H1 (cell line): Measurements from ENCODE around the gene RETREG3. TPM values are rescaled to one million over a fixed set of nuclear protein-coding genes. Genes with fewer than 3 reads are reported as not detected.

ENCODE experiments used
- CTCF ChIA-PET: fragments of 300-600 bp; sonication (Branson Sonifier 250); formaldehyde crosslinking; loops from one replicate; lab custom pipeline; 2021; ENCODE audit not compliant: partially characterized antibody; lab: Charles Lee
- POLR2A ChIA-PET: fragments of 300-600 bp; sonication (Branson Sonifier 250); formaldehyde crosslinking; loops from one replicate; lab custom pipeline; 2021; ENCODE audit warnings: inconsistent platforms; ENCODE audit not compliant: partially characterized antibody; lab: Charles Lee
- DNase-seq, 2 experiments: peaks; one replicate each; pipeline versions ENCODE4 v3.0.0 to v3.0.0-alpha.2; 2010 to 2022; ENCODE audit warnings: low spot score in 2 of 2, low read depth in 1 of 2, mixed read lengths in 1 of 2
- FAIRE-seq: peaks from 2 replicates; lab custom pipeline; 2011; peaks lifted over from hg19 to GRCh38; lab: Jason Lieb, UNC
- H2AFZ ChIP-seq: 2 replicates; pipeline ENCODE4 v1.8.1; 2012; ENCODE audit warnings: low read length, inconsistent platforms
- H2AK5ac ChIP-seq: 2 replicates; pipeline ENCODE4 v1.6.1; 2013; ENCODE audit warnings: low read depth, low read length
- H2BK120ac ChIP-seq: replicated peaks from 2 replicates; pipeline ENCODE3; 2013; ENCODE audit warnings: low read depth, low read length, inconsistent platforms
- H2BK12ac ChIP-seq: 2 replicates; pipeline ENCODE4 v1.6.1; 2013; ENCODE audit warnings: low read depth, low read length
- H2BK15ac ChIP-seq: 2 replicates; pipeline ENCODE4 v1.6.1; 2013; ENCODE audit warnings: low read length
- H2BK20ac ChIP-seq: 2 replicates; pipeline ENCODE4 v1.6.1; 2013; ENCODE audit warnings: low read length
- H2BK5ac ChIP-seq: 2 replicates; pipeline ENCODE4 v1.6.1; 2013; ENCODE audit warnings: low read depth, low read length
- H3K14ac ChIP-seq: 2 replicates; pipeline ENCODE4 v1.6.1; 2013; ENCODE audit warnings: inconsistent platforms; ENCODE audit not compliant: insufficient read length
- H3K18ac ChIP-seq: 2 replicates; pipeline ENCODE4 v1.6.1; 2013; ENCODE audit warnings: low read length; ENCODE audit errors: extremely low read depth
- H3K23ac ChIP-seq: 2 replicates; pipeline ENCODE4 v1.6.1; 2013; ENCODE audit warnings: inconsistent platforms; ENCODE audit not compliant: insufficient read length
- H3K23me2 ChIP-seq: 2 replicates; pipeline ENCODE4 v1.6.1; 2013; ENCODE audit warnings: low read depth, low read length
- H3K27ac ChIP-seq: 2 replicates; pipeline ENCODE4 v1.6.1; 2011; ENCODE audit warnings: low read depth, low read length, inconsistent platforms
- H3K27me3 ChIP-seq, 4 experiments: replicated peaks in 1 of 4; 1 replicate in 1 of 4; 2 replicates in 3 of 4; pipeline versions ENCODE4 v1.6.1 to v1.8.1; 2011 to 2013; ENCODE audit warnings: low read length in 3 of 4, mild to moderate bottlenecking in 3 of 4, inconsistent platforms in 2 of 4, mixed read lengths in 2 of 4, moderate library complexity in 1 of 4; ENCODE audit not compliant: control insufficient read depth in 3 of 4, insufficient read depth in 3 of 4; ENCODE audit errors: extremely low read depth in 1 of 4
- H3K36me3 ChIP-seq, 4 experiments: 2 replicates each; pipeline versions ENCODE4 v1.6.1 to v1.8.1; 2011 to 2013; ENCODE audit warnings: mild to moderate bottlenecking in 4 of 4, low read length in 3 of 4, moderate library complexity in 2 of 4, control low read depth in 1 of 4, inconsistent platforms in 1 of 4; ENCODE audit not compliant: insufficient read depth in 4 of 4, control insufficient read depth in 2 of 4
- H3K4ac ChIP-seq: replicated peaks from 2 replicates; pipeline ENCODE3; 2013; ENCODE audit warnings: low read length, low read depth, mixed read lengths, inconsistent platforms; ENCODE audit not compliant: insufficient read length
- H3K4me1 ChIP-seq, 4 experiments: replicated peaks in 1 of 4; 1 replicate in 1 of 4; 2 replicates in 3 of 4; pipeline versions ENCODE4 v1.6.1 to v1.8.1; 2011 to 2013; ENCODE audit warnings: low read length in 3 of 4, inconsistent platforms in 2 of 4, mixed read lengths in 1 of 4; ENCODE audit not compliant: insufficient read depth in 4 of 4, control insufficient read depth in 3 of 4
- H3K4me2 ChIP-seq, 2 experiments: 2 replicates each; pipeline versions ENCODE4 v1.6.1 to v1.8.1; 2011 to 2013; ENCODE audit warnings: low read depth in 2 of 2, low read length in 2 of 2, control low read depth in 1 of 2, inconsistent platforms in 1 of 2, mild to moderate bottlenecking in 1 of 2; ENCODE audit not compliant: insufficient read depth in 1 of 2
- H3K4me3 ChIP-seq, 4 experiments: fragments of 200-600, 300-600 bp in 1 of 4; sonication (generic), shearing (Covaris generic), sonication (Bioruptor Twin) in 1 of 4; 2 replicates each; pipeline versions ENCODE4 v1.5.1 to v1.8.1; 2011 to 2016; ENCODE audit warnings: low read length in 4 of 4, low read depth in 3 of 4, control low read depth in 2 of 4, inconsistent platforms in 2 of 4, mild to moderate bottlenecking in 2 of 4, mixed read lengths in 1 of 4, moderate library complexity in 1 of 4; ENCODE audit not compliant: insufficient read depth in 2 of 4; ENCODE audit errors: extremely low read depth in 1 of 4
- H3K56ac ChIP-seq: replicated peaks from 2 replicates; pipeline ENCODE3; 2013; ENCODE audit warnings: low read depth, mild to moderate bottlenecking, mixed read lengths, low read length, inconsistent platforms; ENCODE audit not compliant: insufficient read length
- H3K79me1 ChIP-seq: 2 replicates; pipeline ENCODE4 v1.6.1; 2013; ENCODE audit warnings: low read depth, low read length, control low read depth
- H3K79me2 ChIP-seq, 2 experiments: 2 replicates each; pipeline versions ENCODE4 v1.6.1 to v1.8.1; 2012 to 2013; ENCODE audit warnings: low read length in 2 of 2, mild to moderate bottlenecking in 2 of 2, inconsistent platforms in 1 of 2; ENCODE audit not compliant: insufficient read depth in 2 of 2, control insufficient read depth in 1 of 2
- H3K9ac ChIP-seq, 4 experiments: replicated peaks in 1 of 4; 1 replicate in 1 of 4; 2 replicates in 3 of 4; pipeline versions ENCODE4 v1.6.1 to v1.8.1; 2011 to 2013; ENCODE audit warnings: low read depth in 3 of 4, low read length in 3 of 4, control low read depth in 2 of 4, mild to moderate bottlenecking in 2 of 4, moderate library complexity in 2 of 4, inconsistent platforms in 1 of 4; ENCODE audit errors: extremely low read depth in 1 of 4
- H3K9me3 ChIP-seq, 2 experiments: 2 replicates each; pipeline versions ENCODE4 v1.6.1 to v1.8.1; 2012 to 2013; ENCODE audit warnings: mild to moderate bottlenecking in 2 of 2, moderate library complexity in 2 of 2, control low read depth in 1 of 2, inconsistent platforms in 1 of 2, low read depth in 1 of 2, low read length in 1 of 2, mixed read lengths in 1 of 2; ENCODE audit not compliant: insufficient read depth in 2 of 2
- H4K20me1 ChIP-seq, 2 experiments: replicated peaks in 1 of 2; 2 replicates each; pipeline versions ENCODE3 to v1.8.1; 2011 to 2013; ENCODE audit warnings: inconsistent platforms in 2 of 2, low read length in 2 of 2, mild to moderate bottlenecking in 1 of 2; ENCODE audit not compliant: insufficient read depth in 2 of 2, control insufficient read depth in 1 of 2
- H4K5ac ChIP-seq: 2 replicates; pipeline ENCODE4 v1.6.1; 2013; ENCODE audit warnings: low read length, low read depth, mixed read lengths, inconsistent platforms; ENCODE audit not compliant: insufficient read length
- H4K8ac ChIP-seq: 2 replicates; pipeline ENCODE4 v1.8.0; 2013; ENCODE audit warnings: mild to moderate bottlenecking, moderate library complexity, low read length, inconsistent platforms; ENCODE audit not compliant: insufficient read depth; ENCODE audit errors: extremely low read depth
- H4K91ac ChIP-seq: replicated peaks from 2 replicates; pipeline ENCODE3; 2013; ENCODE audit warnings: low read length, mixed read lengths, inconsistent platforms; ENCODE audit not compliant: insufficient read length
- CHD2 ChIP-seq: IDR thresholded peaks from 2 replicates; pipeline ENCODE4 v1.6.1; 2012; ENCODE audit warnings: low read length, improper control_type of control experiment
- EZH2 ChIP-seq: fragments of 200-600 bp; sonication (generic); IDR thresholded peaks from 2 replicates; pipeline ENCODE4 v1.7.1; 2012; ENCODE audit warnings: low read depth, mild to moderate bottlenecking, moderate library complexity, low read length, inconsistent platforms; ENCODE audit not compliant: severe bottlenecking
- GABPA ChIP-seq: IDR thresholded peaks from 2 replicates; pipeline ENCODE4 v1.6.1; 2011; ENCODE audit warnings: mild to moderate bottlenecking, low read length, moderate library complexity, borderline replicate concordance; ENCODE audit not compliant: insufficient read depth
- GTF2F1 ChIP-seq: IDR thresholded peaks from 2 replicates; pipeline ENCODE4 v1.6.1; 2012; ENCODE audit warnings: low read depth, low read length, improper control_type of control experiment, borderline replicate concordance
- JUN ChIP-seq: IDR thresholded peaks from 2 replicates; pipeline ENCODE4 v1.6.1; 2011; ENCODE audit warnings: low read depth, mild to moderate bottlenecking, improper control_type of control experiment, low read length
- KDM1A ChIP-seq: fragments of 200-600, 300-600 bp; sonication (generic); IDR thresholded peaks from 2 replicates; pipeline ENCODE4 v1.7.1; 2016; ENCODE audit warnings: mild to moderate bottlenecking, low read length, borderline replicate concordance
- PHF8 ChIP-seq: fragments of 200-600 bp; sonication (generic); conservative IDR thresholded peaks from 2 replicates; pipeline ENCODE4 v1.7.1; 2012; ENCODE audit warnings: low read depth, mild to moderate bottlenecking, inconsistent platforms, low read length, moderate library complexity
- POLR2A ChIP-seq, 2 experiments: IDR thresholded peaks; 1 replicate in 1 of 2; 2 replicates in 1 of 2; pipeline ENCODE4 v1.6.1; 2011; ENCODE audit warnings: low read depth in 2 of 2, low read length in 2 of 2, mild to moderate bottlenecking in 2 of 2; ENCODE audit errors: control extremely low read depth in 1 of 2
- POLR2AphosphoS5 ChIP-seq: IDR thresholded peaks from 2 replicates; pipeline ENCODE4 v1.6.1; 2011; ENCODE audit warnings: low read depth, low read length
- RBBP5 ChIP-seq: IDR thresholded peaks from 2 replicates; pipeline ENCODE4 v1.7.1; 2012; ENCODE audit warnings: low read depth, mild to moderate bottlenecking, inconsistent platforms, low read length, moderate library complexity, borderline replicate concordance
- RXRA ChIP-seq: IDR thresholded peaks from 2 replicates; pipeline ENCODE4 v1.6.1; 2011; ENCODE audit warnings: low read depth, mild to moderate bottlenecking, low read length, moderate library complexity; ENCODE audit not compliant: insufficient read depth
- SIN3A ChIP-seq, 2 experiments: IDR thresholded peaks in 1 of 2; conservative IDR thresholded peaks in 1 of 2; 2 replicates each; pipeline ENCODE4 v1.6.1; 2011 to 2012; ENCODE audit warnings: low read length in 2 of 2, improper control_type of control experiment in 1 of 2, low read depth in 1 of 2, mild to moderate bottlenecking in 1 of 2
- SIRT6 ChIP-seq: IDR thresholded peaks from one replicate; pipeline ENCODE4 v1.7.1; 2012; ENCODE audit warnings: low read length, inconsistent platforms
- SIX5 ChIP-seq: IDR thresholded peaks from 2 replicates; pipeline ENCODE4 v1.6.1; 2011; ENCODE audit warnings: mild to moderate bottlenecking, low read depth, low read length
- TAF1 ChIP-seq: IDR thresholded peaks from 2 replicates; pipeline ENCODE4 v1.6.1; 2011; ENCODE audit warnings: mild to moderate bottlenecking, low read depth, low read length
- WGBS, 2 experiments: shearing (Covaris generic) in 1 of 2; methylation state at CpG; one replicate each; pipeline versions ENCODE4 v1.1.6 to v1.1.7; 2013 to 2015; ENCODE audit warnings: low lambda C conversion rate in 2 of 2, mixed read lengths in 2 of 2, inconsistent platforms in 1 of 2, low coverage in 1 of 2, missing lambda C conversion rate in 1 of 2; ENCODE audit not compliant: insufficient replicate concordance in 2 of 2, insufficient coverage in 1 of 2, insufficient read length in 1 of 2; ENCODE audit errors: extremely low coverage in 1 of 2, missing lambda C conversion rate in 1 of 2; 5-methylcytosine and 5-hydroxymethylcytosine counted together
- polyA plus RNA-seq, 7 experiments: library from polyadenylated mRNA; depleted of rRNA in 3 of 7; stranded (reverse) in 5 of 7; unstranded in 2 of 7; fragments of >200 nt in 5 of 7; fragments of 200-250 nt in 2 of 7; gene quantifications; 1 replicate in 5 of 7; 2 replicates in 1 of 7; 4 replicates in 1 of 7; pipeline versions ENCODE4 v1.2.1 to v1.2.3, GENCODE V29; 2011 to 2013; ENCODE audit warnings: missing spikeins in 2 of 7, mixed read lengths in 2 of 7
- total RNA-seq: library from RNA; stranded (reverse); fragmentation: NEBNext Ultra II Directional; extraction: Animal tissue kit (Norgen Biotek cat#: 25700); gene quantifications from 2 replicates; pipeline ENCODE4 v1.2.1, GENCODE V29; 2021

The RETREG3 gene
- total and polyA plus RNA-seq, 2 of the 8 experiments (the other 6 are each of a cell fraction or from before 2014, with no cell fraction given), result 23.7 to 42.6 TPM

GRCh38 chr17:42623271-42623670 is 14.1 kb upstream of the RETREG3 start:
- H3K36me3 ChIP-seq, result no peaks in the 10 kb centered on the region
- H3K4me3 ChIP-seq, result no peak overlapping the region
- H3K27ac ChIP-seq, result no peak overlapping the region
- 71% methylated on average over 2 of the region's 2 CpGs; no CpG with 5 or more reads in 1 of the 2 experiments for WGBS, 2 experiments
- no peak overlapping the region for H3K23ac ChIP-seq
- H4K5ac ChIP-seq, result no peak overlapping the region
- H3K4ac ChIP-seq, result no peak overlapping the region
- H3K18ac ChIP-seq, result no peak overlapping the region
- no peak overlapping the region for H3K14ac ChIP-seq
- no peak overlapping the region for H2AK5ac ChIP-seq
- TF ChIP-seq EZH2 (no peak), RXRA (no peak), SIN3A (conservative IDR thresholded peaks at IDR 0.05 in 1 of 2, IDR thresholded peaks at IDR 0.05 in 1 of 2; ENCODE audit: low read depth in 1 of 2, low read length in 2 of 2) (no peak), POLR2AphosphoS5 (no peak), SIRT6 (no peak), TAF1 (no peak), POLR2A (IDR thresholded peaks at IDR 0.05; ENCODE audit: control extremely low read depth in 1 of 2, low read depth in 2 of 2, low read length in 2 of 2) (no peak), JUN (no peak), GABPA (no peak), SIX5 (no peak), RBBP5 (no peak), CHD2 (no peak), GTF2F1 (no peak), KDM1A (no peak), PHF8 (no peak)
- TF ChIP-seq, all 59 proteins: peak for 0
- POLR2A ChIA-PET, result interaction anchor here (1.3 kb wide), 1 partner anchor 23 kb away, joined by 4 read pairs; no protein-coding TSS in a partner anchor
- H2AFZ ChIP-seq, result no peak overlapping the region
- H2BK120ac ChIP-seq, result no peak overlapping the region
- no peaks in the 10 kb centered on the region for H3K79me2 ChIP-seq
- H3K23me2 ChIP-seq, result no peaks in the 10 kb centered on the region
- FAIRE-seq (no peak), DNase-seq (no peak)
- no peak overlapping the region for H3K56ac ChIP-seq
- H2BK20ac ChIP-seq, result no peak overlapping the region
- no peaks in the 10 kb centered on the region for H3K27me3 ChIP-seq
- H3K4me1 ChIP-seq, result peaks cover 0 to 4% (median 2%) of the 10 kb centered on the region in 4 experiments; a peak in 3 of 7 replicates
- H3K9me3 ChIP-seq, result no peaks in the 10 kb centered on the region
- H2BK12ac ChIP-seq, result no peak overlapping the region
- no peak overlapping the region for H4K91ac ChIP-seq
- CTCF ChIA-PET, result interaction anchor here (0.6 to 1.5 kb wide), 5 partner anchors 10 to 60 kb away, joined by 3 to 4 read pairs (median 3); no protein-coding TSS in a partner anchor
- no peak overlapping the region for H2BK15ac ChIP-seq
- H4K20me1 ChIP-seq, result no peaks in the 10 kb centered on the region
- H3K79me1 ChIP-seq, result no peaks in the 10 kb centered on the region
- H4K8ac ChIP-seq, result no peak overlapping the region
- H2BK5ac ChIP-seq, result no peak overlapping the region
- H3K4me2 ChIP-seq, result no peak overlapping the region
- H3K9ac ChIP-seq, result no peak overlapping the region
